Measurements from ENCODE around the gene TNIP2. TPM values are rescaled to one million over a fixed set of nuclear protein-coding genes. Genes with fewer than 3 reads are reported as not detected.
"Not testable (repeated sequence)": the region's sequence is repeated elsewhere in the genome, so short reads cannot be mapped to it uniquely, and the experiment has no call there.

Gene TNIP2
- total RNA-seq, 3 donors from 2014 or later (not counting 1 experiment from before 2014, with no cell fraction given), result 35.6 to 53.9 (median 41.6) TPM

DNA sequence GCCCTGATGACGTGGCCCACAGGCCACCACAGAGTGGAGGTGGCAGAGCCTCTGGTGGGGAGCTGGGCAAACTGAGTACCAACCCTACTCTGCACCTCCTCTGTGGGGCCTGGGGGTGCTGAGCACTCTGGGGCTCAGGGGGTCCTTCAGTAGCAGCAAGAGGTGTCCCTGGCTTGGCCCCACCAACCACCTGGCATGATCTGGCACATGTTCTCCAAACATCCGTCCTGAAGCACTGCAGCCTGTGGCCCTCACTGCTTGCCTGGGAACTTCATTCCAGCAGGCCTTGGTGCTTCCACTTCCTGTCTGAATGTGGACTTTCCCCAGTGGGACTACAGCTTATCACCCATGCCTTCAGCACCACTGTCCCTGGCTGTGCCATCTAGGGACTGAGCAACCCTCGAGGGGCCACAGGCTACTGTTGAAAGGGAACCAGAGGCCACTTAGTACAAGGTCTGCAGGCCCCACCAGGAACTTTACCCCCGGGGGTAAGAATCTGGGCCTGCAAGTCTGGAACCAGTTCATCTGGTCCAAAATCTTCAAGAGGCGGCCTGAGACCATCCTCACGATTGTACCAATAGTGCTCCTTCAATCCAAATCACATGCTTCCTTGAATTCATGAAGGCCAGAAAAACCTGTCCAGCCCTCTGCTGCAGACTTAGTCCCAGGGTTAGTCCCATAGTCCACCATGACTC, 13.2 kb downstream of the TNIP2 start:
- Histone ChIP-seq H3K27ac (ENCODE audit: low read length) (no peak overlapping the region), H3K4me1 (ENCODE audit: control insufficient read depth, insufficient read depth, low read length) (peaks cover 25% of the 10 kb centered on the region), H3K9me3 (ENCODE audit: control insufficient read depth, insufficient read depth, low read length) (no peaks in the 10 kb centered on the region), H3K27me3 (ENCODE audit: control insufficient read depth, insufficient read depth, low read length) (no peaks in the 10 kb centered on the region), H3K36me3 (ENCODE audit: control insufficient read depth, insufficient read depth, low read length) (peaks cover 52% of the 10 kb centered on the region), H3K4me3 (ENCODE audit: low read length) (no peak overlapping the region)
- 93% methylated on average over 6 of the region's 6 CpGs for WGBS (ENCODE audit: insufficient coverage)
- intact Hi-C loops (cut with micrococcal nuclease), result no loop called here
- Mint-ChIP-seq H3K36me3 (peaks cover 5% of the 10 kb centered on the region), H3K27me3 (ENCODE audit: low read depth in 2 of 2) (no peaks in the 10 kb centered on the region), H3K4me3 (no peak overlapping the region), H3K27ac (no peak overlapping the region), H3K9me3 (no peaks in the 10 kb centered on the region), H3K4me1 (peaks cover 0 to 13% of the 10 kb centered on the region in 2 donors)
- ATAC-seq (no peak), DNase-seq (peak in 1 of 2 donors; percentile 10)
- TF ChIP-seq, protein P1, sequence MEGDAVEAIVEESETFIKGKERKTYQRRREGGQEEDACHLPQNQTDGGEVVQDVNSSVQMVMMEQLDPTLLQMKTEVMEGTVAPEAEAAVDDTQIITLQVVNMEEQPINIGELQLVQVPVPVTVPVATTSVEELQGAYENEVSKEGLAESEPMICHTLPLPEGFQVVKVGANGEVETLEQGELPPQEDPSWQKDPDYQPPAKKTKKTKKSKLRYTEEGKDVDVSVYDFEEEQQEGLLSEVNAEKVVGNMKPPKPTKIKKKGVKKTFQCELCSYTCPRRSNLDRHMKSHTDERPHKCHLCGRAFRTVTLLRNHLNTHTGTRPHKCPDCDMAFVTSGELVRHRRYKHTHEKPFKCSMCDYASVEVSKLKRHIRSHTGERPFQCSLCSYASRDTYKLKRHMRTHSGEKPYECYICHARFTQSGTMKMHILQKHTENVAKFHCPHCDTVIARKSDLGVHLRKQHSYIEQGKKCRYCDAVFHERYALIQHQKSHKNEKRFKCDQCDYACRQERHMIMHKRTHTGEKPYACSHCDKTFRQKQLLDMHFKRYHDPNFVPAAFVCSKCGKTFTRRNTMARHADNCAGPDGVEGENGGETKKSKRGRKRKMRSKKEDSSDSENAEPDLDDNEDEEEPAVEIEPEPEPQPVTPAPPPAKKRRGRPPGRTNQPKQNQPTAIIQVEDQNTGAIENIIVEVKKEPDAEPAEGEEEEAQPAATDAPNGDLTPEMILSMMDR (IDR thresholded peaks at IDR 0.05), result no peak

DNA sequence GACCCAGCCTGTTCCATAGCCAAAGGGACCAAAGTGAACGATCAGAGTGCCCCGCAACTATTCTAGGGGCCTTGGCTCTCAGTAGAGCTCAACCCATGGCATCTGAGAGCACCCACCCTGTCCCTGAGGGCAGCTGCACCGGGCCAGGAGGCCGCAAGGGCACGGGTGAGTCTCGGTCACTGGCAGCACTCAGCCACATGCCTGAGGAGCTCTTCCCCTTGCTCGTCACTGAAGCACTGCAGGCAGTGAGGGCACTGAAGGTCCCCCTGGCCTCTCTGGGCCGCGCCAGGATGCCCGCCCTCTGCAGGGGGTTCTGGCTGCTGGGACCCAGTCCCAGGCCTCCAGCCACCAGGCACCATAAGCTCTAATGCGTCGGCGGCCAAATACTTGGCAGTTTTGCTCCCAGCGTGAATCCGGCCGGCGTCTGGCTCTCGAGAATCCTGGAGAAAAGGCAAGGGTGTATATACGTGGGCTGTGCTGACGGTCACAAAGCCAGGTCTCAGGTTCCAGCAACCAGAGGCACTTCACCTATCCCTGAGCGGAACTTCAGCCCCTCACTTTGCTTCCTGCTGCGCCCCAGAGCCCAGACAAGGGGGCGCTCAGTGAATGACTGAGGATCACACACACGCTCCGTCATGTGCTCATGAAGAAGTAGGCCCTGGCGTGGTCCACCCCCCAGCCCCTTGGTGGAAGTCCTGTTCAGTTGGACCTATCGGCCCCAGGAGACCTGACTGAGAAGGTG, 13.9 kb downstream of the TNIP2 start:
- WGBS (ENCODE audit: insufficient coverage), result 97% methylated on average over 27 of the region's 27 CpGs
- Histone ChIP-seq H3K9me3 (ENCODE audit: control insufficient read depth, insufficient read depth, low read length) (no peaks in the 10 kb centered on the region), H3K36me3 (ENCODE audit: control insufficient read depth, insufficient read depth, low read length) (peaks cover 45% of the 10 kb centered on the region), H3K27ac (ENCODE audit: low read length) (no peak overlapping the region), H3K4me1 (ENCODE audit: control insufficient read depth, insufficient read depth, low read length) (peaks cover 19% of the 10 kb centered on the region), H3K4me3 (ENCODE audit: low read length) (no peak overlapping the region), H3K27me3 (ENCODE audit: control insufficient read depth, insufficient read depth, low read length) (no peaks in the 10 kb centered on the region)
- ATAC-seq (no peak), DNase-seq (peak in 1 of 2 donors; percentile 6)
- peak overlapping the region in 1 of 2 donors; percentile 64 for H3K27ac Mint-ChIP-seq
- intact Hi-C loops (cut with micrococcal nuclease), result no loop called here
- peaks cover 0 to 13% of the 10 kb centered on the region in 2 donors for H3K4me1 Mint-ChIP-seq
- H3K27me3 Mint-ChIP-seq (ENCODE audit: low read depth in 2 of 2), result no peaks in the 10 kb centered on the region
- TF ChIP-seq, protein P1 (IDR thresholded peaks at IDR 0.05), result no peak
- no peaks in the 10 kb centered on the region for H3K36me3 Mint-ChIP-seq
- no peak overlapping the region for H3K4me3 Mint-ChIP-seq
- H3K9me3 Mint-ChIP-seq, result no peaks in the 10 kb centered on the region

DNA sequence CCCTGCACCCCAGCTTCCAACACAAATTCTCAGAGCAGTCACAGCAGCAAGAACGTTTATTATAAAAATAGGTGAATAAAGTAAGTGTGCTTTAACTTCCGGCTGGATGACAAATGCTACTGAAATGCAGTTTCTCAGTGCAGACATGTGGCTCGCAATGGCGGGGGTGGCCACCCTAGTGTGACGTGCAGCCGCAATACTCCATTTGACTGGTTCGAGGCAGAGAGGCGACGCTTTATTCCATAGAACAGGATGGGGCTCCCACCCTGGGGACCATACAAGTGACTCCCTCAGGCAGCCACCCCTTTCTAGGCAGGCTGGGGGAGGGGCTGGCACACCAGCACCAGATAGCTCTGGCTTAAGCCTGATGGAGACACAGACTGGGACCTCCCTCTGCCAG, 14.5 kb downstream of the TNIP2 start:
- no peaks in the 10 kb centered on the region for H3K27me3 Mint-ChIP-seq (ENCODE audit: low read depth in 2 of 2)

DNA sequence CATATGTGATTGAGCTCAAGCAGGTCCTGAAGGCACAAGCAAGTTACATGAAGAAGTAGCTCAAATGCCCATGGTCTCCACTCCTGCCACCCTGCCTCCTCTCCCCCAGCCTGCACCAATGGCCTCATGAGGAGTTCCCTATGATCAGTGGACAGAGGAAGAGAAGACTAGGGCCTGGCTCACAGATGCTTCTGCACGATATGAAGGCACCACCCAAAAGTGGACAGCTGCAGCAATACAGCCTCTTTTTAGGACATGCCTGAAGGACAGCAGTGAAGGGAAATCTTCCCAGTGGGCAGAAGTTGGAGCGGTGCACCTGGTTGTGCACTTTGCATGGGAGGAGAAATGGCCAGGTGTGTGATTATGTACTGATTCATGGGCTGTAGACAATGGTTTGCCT, 17.8 kb downstream of the TNIP2 start:
- peaks cover 11% of the 10 kb centered on the region for H3K36me3 ChIP-seq (ENCODE audit: control insufficient read depth, insufficient read depth, low read length)
- H3K9me3 Mint-ChIP-seq; H3K4me1 Mint-ChIP-seq; intact Hi-C loops (cut with micrococcal nuclease); H3K27ac Mint-ChIP-seq; H3K27me3 ChIP-seq (ENCODE audit: control insufficient read depth, insufficient read depth, low read length); H3K9me3 ChIP-seq (ENCODE audit: control insufficient read depth, insufficient read depth, low read length); H3K36me3 Mint-ChIP-seq; ATAC-seq; H3K27me3 Mint-ChIP-seq (ENCODE audit: low read depth in 2 of 2); H3K4me3 Mint-ChIP-seq; H3K4me3 ChIP-seq (ENCODE audit: low read length); H3K27ac ChIP-seq (ENCODE audit: low read length); H3K4me1 ChIP-seq (ENCODE audit: control insufficient read depth, insufficient read depth, low read length); DNase-seq: not testable (repeated sequence)
- 95% methylated on average over 2 of the region's 2 CpGs for WGBS (ENCODE audit: insufficient coverage)

More for the DNA sequence above, 14.5 kb downstream of the TNIP2 start:
- 95% methylated on average over 9 of the region's 9 CpGs for WGBS (ENCODE audit: insufficient coverage)
- TF ChIP-seq, protein P1 (IDR thresholded peaks at IDR 0.05), result no peak
- ATAC-seq (no peak), DNase-seq (no peak)
- Histone ChIP-seq H3K27ac (ENCODE audit: low read length) (no peak overlapping the region), H3K9me3 (ENCODE audit: control insufficient read depth, insufficient read depth, low read length) (no peaks in the 10 kb centered on the region), H3K36me3 (ENCODE audit: control insufficient read depth, insufficient read depth, low read length) (peaks cover 38% of the 10 kb centered on the region), H3K4me1 (ENCODE audit: control insufficient read depth, insufficient read depth, low read length) (peaks cover 13% of the 10 kb centered on the region), H3K27me3 (ENCODE audit: control insufficient read depth, insufficient read depth, low read length) (no peaks in the 10 kb centered on the region), H3K4me3 (ENCODE audit: low read length) (no peak overlapping the region)
- Mint-ChIP-seq H3K9me3 (peaks cover 0 to 2% of the 10 kb centered on the region in 2 donors), H3K36me3 (no peaks in the 10 kb centered on the region), H3K4me3 (no peak overlapping the region), H3K27ac (peak overlapping the region; percentile 22 to 64), H3K4me1 (peaks cover 0 to 9% of the 10 kb centered on the region in 2 donors)
- intact Hi-C loops (cut with micrococcal nuclease), result no loop called here

Measured in natural killer cell (primary cell).